ENCODE data around the gene S100A1.
"Not testable (repeated sequence)": the region's sequence is repeated elsewhere in the genome, so short reads cannot be mapped to it uniquely, and the experiment has no call there.

S100A1 gene

DNA sequence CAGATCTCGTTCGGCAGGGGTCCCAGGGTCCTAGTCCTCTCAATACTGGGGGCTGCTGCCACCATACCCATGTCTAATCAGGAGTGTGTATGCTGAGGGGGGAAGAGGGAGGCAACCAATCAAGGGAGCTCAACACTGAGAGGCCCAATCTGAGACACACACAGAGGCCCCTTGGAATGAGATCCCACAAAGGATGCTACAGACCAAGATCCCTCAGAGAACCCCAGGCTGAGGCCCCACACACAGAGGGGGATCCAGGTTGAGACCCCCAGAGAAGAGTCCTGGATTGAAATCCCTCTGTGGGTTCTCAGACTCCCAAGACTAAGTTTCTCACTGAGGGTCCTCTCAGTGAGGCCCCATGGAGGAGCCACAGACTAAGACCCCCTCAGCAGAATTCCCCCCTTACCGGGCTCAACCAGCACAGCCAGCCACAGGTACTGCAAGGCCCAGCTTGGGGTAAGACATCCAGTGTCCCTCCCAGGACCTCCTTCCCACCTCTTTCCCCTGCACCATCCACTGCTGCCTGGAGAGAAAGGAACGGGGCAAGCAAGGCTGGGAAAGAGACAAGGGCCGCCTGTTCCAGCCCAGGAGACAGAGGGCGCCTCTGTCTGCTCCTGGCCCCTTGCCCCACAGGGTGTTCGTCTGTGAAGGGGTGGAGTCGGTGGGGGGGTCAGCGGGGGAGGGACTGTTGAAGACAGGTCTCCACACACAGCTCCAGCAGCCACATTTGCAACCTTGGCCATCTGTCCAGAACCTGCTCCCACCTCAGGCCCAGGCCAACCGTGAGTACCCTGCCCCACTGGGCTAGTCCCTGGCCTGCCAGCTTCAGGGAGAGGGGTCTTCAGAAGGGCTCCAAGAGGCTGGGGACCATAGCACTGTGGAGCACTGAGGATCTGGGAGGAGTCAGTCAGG, at the start of gene S100A1:
TSS of gene S100A1 (plus strand) at position 720 of the 912 bp plus-strand sequence. CDS start 2,088 bp downstream, outside the sequence.
- no peak for DNase-seq (ENCODE audit: low spot score)

DNA sequence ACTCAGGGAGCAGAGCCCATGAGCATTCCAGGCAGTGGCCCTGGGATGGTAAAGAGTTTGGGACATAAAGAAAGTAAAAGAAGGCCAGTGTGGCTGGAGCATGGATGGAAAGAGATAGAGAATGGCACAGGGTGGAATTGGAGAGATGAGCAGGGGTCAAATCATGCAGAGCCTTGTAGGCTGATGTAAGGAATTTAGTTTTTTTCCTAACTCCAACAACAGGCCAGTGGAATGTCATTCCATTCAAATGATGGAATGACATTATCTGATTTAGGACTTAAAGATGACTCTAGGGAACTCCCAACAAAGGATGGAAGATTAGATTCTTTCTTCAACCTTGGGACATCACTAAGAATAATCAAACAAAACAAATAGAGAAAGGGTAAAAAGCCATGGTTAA, 49.7 kb upstream of the S100A1 start:
- peak; percentile 36 for DNase-seq (ENCODE audit: low spot score)

DNA sequence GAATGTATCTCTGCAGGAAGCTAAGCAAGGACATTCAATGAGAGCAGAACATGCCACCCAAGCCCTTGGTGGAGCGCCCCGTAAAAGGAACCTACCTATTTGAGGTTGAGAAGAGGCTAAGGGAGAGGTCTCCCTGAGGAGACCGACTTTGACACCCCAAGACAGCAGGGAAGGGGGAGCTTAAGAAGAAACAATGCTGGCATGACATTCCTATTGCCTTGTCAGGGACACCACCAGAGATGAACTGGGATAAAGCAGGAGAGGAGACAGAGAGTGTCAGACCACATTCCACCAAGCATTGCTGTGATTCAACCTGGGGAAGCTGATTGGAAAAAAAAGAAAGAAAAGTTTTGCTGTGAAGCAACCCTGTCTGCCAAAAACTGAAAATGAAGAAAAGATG, 49.3 kb upstream of the S100A1 start:
- peak; percentile 34 for DNase-seq (ENCODE audit: low spot score)

DNA sequence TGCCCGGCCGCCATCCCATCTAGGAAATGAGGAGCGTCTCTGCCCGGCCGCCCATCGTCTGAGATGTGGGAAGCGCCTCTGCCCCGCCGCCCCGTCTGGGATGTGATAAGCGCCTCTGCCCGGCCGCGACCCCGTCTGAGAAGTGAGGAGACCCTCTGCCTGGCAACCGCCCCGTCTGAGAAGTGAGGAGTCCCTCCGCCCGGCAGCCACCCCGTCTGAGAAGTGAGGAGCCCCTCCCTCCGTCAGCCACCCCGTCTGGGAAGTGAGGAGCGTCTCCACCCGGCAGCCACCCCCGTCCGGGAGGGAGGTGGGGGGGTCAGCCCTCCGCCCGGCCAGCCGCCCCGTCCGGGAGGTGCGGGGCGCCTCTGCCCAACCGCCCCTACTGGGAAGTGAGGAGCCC, 45.4 kb upstream of the S100A1 start:
- not testable (repeated sequence) for DNase-seq (ENCODE audit: low spot score)

DNA sequence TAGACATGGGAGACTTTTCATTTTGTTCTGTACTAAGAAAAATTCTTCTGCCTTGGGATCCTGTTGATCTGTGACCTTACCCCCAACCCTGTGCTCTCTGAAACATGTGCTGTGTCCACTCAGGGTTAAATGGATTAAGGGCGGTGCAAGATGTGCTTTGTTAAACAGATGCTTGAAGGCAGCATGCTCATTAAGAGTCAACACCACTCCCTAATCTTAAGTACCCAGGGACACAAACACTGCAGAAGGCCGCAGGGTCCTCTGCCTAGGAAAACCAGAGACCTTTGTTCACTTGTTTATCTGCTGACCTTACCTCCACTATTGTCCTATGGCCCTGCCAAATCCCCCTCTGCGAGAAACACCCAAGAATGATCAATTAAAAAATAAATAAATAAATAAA, 44.7 kb upstream of the S100A1 start:
- DNase-seq (ENCODE audit: low spot score), result not testable (repeated sequence)

DNA sequence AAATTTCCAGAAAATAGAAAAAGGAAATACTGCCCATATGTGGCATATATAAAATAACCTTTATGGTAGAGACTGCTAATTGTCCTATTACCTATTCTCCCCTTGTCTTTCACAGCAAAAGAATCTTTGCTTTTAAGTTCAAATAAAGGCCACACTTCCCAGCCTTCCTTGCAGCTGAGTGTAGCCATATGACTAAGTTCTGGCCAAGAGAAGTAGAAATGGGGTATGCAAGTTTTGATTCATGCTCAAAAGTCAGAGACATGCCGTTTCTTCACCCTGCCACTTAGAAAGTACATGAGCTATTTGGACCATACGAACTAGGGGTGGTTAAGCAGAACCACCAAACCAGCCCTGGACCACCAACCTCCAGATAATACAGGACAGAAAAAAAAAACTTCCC, 44.3 kb upstream of the S100A1 start:
- DNase-seq (ENCODE audit: low spot score), result no peak

DNA sequence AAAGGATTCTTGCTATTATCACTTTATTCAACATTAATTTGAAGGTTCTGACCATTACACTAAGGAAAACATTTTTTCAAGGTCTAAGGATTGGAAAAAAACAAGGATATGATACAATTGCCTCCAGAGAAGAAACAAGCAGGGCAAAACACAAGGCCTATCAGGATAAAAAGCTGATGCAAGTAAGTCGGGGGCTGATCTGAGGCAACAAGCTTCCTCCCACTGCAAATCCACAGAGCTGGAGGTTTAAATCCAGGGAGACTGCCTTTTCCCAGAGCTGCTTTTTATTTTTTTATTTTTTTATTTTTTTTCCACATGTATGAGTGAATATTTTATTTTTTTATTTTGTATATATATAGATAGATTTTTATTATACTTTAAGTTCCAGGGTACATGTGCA, 43.2 kb upstream of the S100A1 start:
- DNase-seq (ENCODE audit: low spot score), result no peak

DNA sequence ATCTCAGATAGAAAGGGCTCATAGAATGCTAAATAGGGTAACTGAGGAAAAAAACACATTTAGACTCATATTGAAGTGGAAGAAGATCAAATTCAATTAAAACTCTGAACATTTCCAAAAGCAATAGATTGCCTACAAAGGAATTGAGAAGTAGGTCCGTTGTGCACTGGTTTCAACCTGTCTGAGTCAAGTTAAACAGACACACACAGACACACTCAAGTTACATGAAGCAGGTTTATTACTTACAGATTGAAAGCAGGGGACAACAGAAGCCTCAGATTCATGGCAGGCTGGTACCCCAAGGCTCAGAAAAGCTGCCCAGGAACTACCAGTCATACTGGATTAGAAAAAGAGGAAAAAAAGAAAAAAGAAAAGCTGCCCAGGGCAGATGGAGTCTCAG, 41.9 kb upstream of the S100A1 start:
- no peak for DNase-seq (ENCODE audit: low spot score)

DNA sequence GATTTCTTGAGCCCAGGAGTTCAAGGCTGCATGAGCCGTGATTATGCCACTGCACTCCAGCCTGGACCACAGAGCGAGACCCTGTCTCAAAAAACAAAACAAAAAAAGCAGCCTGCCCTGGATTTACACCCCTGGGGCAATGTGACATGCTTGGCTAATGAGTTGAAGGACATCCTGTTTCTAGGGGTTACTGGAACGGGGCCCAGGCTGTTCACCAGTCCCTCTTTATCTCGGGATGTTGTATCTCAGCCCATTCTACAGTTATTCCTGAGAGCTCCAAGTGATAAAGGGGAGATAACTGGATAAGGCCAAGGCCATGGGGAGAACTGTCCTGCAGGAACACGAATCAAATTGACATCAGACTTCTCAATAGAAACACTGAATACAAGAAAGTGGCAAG, 40.9 kb upstream of the S100A1 start:
- DNase-seq (ENCODE audit: low spot score), result no peak

DNA sequence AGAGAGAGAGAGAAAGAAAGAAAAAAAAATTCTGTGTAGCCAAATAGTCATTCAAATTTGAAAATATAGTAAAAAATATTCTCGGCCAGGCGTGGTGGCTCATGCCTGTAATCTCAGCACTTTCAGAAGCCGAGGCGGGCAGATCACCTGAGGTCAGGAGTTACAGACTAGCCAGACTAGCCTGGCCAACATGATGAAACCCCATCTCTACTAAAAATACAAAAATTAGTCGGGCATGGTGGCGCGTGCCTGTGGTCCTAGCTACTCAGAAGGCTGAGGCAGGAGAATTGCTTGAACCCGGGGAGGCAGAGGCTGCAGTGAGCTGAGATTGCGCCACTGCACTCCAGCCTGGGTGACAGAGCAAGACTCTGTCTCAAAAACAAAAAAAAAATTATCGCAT, 40.2 kb upstream of the S100A1 start:
- DNase-seq (ENCODE audit: low spot score), result not testable (repeated sequence)

DNA sequence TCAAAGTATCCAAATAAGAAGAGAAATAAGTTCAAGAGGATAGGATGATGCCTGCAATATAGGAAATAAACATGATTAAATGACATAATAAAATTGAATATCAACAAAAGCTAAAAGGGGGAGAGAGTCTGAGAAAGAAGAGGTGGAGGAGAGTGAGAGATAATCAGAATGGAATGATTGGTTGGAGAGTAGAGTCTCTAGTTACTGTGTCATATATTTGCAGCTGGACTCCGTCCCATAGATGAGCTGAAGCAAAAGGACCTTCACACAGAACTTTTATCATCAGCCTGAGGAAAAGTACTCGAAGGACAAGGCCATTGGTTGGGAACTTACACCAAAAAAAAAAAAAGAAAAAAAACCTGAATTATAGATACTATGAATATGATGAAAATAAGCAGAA, 39.8 kb upstream of the S100A1 start:
- DNase-seq (ENCODE audit: low spot score), result no peak

DNA sequence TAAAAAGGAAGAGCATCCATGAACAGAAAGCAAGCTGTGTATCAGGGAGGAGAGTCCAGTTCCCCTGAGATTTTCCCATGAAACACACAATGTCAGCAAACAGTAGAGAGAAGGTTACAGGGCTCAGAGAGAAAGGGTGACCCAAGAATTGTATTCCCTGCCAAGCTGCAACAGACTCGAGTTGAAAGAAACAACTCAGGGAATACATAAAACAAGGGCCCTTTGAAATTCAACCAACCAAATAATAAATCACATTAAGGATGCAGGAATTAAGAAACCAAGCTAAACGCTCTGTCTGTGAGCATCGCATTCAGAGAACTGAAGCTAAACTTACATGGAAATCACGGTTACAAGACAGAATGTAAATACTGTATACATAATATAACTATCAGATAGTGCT, 35.5 kb upstream of the S100A1 start:
- DNase-seq (ENCODE audit: low spot score), result no peak

DNA sequence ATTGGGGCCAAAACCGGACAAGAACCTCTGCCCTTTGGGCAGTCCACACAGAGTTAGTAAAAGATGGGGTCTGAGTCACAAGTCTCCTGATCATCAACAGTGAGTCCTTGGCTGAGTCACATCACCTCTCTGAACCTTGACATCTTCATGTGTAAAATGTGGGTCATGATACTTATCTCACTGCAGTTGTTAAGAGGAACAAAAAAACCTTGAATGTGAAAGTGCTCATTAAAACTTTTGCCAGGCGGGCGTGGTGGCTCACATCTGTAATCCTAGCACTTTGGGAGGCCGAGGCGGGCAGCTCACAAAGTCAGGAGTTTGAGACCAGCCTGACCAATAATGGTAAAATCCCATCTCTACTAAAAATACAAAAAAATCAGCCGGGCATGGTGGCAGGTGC, 31.0 kb upstream of the S100A1 start:
- DNase-seq (ENCODE audit: low spot score), result peak; percentile 39

DNA sequence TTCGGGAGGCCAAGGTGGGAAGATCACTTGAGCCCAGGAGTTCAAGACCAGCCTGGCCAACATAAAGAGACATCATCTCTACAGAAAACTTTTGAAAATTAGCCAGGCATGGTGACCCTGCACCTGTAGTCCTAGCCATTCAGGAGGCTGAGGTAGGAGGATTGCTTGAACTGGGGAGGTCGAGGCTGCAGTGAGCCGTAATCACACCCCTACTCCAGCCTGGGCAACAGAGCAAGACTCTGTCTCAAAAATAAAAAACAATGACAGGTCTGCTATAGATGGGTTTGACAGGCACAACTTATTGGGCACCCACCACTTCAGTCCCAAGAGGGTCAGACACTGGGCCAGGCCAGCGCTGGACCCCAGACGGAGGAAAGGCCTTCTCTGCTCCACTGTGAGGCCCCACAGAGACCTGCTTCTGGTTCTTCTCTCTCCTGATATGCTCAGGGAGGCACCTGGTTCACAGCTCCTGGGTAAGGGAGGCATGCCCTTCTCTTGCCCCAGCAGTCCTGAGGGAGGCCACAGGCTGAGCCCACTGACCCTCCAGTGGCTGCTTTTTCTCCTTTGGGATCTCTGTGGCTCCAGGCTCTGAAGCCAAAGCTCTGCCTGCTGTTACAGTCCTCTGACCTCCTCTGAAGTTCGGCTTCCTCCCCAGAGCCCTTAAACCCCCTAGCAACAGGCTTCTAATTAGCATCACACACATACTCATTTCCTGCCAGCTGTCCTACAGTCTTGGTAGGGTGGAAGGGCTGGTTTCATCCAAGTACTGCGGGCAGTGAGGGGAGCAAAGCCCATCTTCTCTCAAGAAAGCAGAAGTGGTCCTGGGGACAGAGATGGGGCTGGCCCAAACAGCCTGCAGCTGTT, 29.7 kb upstream of the S100A1 start:
- DNase-seq (ENCODE audit: low spot score), result peak; percentile 49

DNA sequence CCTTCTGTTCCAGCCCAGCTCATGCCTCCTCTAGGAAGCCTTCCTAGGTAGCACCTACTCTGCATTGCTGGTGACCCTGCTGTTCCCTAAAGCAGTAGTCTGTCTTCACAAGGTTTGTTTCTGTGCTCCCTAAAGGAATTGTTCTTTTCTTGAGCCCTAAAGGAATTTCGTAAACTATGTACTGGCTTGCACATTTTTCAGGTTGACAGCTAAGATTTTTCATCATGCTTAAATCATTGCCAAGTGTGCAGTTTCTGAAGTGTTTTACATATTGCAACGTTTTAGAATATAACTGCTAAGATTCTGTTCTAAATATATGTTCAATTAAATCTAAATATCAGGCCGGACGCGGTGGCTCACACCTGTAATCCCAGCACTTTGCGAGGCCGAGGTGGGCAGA, 28.4 kb upstream of the S100A1 start:
- DNase-seq (ENCODE audit: low spot score), result no peak

DNA sequence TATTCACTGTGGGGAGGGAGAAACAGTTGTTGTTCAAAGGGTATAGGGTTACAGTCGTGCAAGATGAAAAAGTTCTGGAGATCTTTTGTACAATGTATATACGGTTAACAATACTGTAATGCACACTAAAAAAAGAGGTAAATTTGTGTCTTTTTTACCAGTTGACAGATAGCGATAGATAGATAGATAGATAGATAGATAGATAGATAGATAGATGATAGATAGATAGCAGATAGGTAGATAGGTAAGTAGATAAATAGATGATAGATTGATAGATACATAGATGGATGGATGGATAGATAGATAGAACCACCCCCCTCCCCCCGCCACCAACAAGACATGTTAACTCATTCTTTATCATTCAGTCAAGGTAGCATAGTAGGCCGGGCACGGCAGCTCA, 25.5 kb upstream of the S100A1 start:
- DNase-seq (ENCODE audit: low spot score), result no peak

DNA sequence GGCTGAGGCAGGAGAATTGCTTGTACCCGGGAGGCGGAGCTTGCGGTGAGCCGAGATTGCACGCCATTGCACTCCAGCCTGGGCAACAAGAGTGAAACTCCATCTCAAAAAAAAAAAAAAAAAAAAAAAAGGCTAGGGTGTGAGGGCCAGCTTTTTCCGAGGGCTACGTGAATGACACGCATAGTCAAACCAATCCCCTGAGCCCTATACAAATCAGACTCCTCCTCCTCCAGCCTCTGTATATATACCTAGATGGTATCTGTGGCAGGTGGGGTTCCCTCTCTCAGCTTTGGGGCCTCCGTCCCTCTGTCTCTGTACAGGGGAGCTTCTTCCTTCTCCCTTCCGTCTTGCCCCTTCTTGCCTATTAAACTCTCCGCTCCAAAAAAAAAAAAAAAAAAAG, 22.0 kb upstream of the S100A1 start:
- no peak for DNase-seq (ENCODE audit: low spot score)

DNA sequence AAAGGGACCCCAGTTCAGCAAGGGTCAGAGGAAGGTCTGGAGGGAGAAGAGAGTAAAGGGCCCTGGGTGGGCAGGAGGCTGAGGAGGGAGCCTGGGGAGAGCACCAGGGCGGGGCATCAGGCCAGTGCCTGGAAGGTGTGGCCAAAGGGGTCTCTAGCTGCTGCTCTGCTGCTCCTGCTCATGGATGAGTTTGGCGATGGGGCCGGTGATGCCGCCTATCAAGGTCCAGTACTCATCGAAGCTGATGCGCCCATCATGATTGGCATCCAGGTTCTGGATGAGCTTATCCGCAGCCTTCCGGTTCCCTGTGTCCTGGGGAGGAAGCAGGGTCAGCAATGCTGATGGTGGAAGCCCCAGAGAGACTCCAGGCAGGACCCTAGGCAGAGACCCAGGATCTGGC, 20.9 kb upstream of the S100A1 start:
- no peak for DNase-seq (ENCODE audit: low spot score)

DNA sequence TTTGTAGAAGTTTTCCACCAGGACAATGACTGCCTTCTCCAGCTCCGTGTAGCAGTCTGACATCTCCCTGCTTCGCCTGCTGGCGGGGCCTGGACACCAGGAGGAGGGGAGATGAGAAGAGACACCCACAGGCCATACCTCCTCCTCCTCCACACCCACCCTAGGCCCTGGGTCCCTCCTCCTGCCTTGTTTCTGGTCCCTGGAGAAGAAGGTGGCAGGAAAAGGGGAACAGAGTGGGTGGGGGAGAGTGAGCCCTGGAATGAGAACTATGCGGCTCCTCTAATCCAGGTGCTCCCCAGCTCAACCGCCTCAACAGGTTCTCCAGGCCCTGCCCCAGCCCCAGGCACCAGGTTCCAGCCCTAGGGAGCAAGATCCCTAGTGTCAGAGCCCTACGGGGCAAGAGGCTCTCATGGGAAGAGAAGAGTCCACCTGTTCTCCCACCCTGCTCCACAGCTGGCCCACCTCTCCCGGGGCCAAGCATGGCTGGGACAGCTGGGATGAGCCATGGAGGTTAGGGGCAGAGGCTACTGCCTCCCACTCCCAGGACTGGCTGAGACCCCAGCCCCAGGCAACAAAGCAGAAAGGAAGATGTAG, 20.0 kb upstream of the S100A1 start:
- no peak for DNase-seq (ENCODE audit: low spot score)

DNA sequence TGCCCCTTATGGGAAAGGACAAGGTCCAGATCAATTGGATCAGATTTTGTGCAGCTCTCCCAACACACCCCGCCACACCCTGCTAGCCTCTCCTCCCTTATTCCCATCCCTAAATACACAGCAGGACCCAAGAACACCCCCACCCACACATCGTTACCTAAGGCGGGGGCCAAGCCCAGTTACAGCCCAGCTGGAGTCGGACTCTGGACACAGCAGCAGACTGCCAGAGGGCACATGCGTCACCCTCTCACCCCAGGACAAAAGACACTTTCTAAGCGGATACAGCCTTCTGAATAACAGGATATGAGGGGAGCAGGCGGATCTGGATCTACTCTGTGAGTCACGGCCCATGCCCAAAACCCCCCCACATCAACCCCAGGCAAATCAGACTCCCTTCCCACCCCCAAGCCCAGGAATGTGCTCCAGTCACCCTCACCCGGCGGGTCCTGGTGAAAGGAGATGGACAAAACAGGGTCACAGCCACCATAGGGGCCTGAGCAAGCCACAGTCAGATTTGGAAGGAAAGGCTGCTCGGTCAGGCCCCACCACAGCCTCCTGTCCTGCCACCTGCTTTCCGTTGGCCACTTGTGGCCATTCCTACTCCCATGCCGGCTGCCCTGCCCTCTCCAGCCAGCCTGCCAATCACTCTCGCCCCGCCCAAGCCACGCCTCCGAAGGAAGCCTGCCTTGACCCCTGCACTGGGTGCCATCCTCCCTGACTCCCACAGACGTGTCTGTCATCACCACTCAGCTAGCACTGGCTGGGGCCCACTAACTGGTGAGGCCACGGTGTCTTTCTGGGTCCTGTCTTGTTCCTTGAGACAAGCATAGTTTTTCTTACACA, 19.3 kb upstream of the S100A1 start:
- peak; percentile 90 for DNase-seq (ENCODE audit: low spot score)

DNA sequence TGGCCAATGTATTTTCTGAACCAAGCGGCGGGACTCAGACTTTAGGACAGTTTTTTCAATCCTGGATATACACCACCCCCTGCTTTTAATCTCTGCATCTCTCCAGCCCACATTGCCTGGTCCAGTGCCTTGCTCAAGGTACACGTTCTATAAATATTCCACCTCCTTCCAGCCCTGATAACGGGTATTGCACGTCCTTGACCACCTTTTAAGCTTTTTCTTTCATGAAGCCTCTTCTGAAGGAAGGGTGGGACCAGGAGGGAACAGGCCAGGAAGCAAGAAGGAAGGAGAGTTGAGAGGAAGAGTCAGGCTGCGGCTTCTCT, 18.7 kb upstream of the S100A1 start:
- DNase-seq (ENCODE audit: low spot score), result no peak

DNA sequence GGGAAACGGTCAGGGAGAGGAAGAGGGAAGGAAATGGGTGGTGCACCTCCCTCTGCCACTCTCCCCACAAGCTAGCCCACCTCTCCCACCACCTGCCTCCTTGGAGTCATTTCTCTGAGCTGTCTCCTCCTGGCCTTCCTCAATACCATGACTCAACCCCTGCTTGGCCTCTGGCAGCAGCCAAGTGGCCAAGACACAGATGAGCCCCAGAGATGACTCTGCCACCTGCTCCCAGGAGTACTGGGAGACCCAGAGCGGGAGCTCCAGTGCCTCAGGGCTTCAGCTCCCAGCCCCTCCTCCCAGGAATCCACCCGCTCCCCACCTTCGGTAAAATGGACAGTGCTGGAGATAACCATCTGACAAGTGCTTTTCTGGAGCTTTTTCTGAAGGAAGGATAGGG, 17.9 kb upstream of the S100A1 start:
- DNase-seq (ENCODE audit: low spot score), result no peak
